Measurements from ENCODE around the gene ATP13A4.

DNA sequence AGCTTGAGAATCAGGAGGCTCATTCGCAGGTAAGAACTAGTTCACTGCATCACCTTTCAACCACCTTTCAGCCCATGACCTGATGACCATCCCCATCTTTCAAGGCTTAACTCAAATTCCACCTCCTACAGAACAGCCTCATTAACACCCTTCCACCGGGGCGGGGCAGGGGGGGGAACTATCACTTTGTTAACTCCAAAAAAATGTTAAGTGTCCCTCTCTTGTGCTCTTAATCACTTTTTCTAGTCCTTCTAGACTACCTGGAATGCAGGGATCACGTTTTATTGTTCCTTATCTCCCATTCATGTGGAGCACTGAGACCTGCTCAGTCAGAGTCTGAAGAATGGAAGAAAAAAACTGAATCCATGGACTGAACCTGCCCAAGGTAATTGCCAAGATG lies 51.8 kb downstream of the ATP13A4 start:
- TF ChIP-seq, protein P1, sequence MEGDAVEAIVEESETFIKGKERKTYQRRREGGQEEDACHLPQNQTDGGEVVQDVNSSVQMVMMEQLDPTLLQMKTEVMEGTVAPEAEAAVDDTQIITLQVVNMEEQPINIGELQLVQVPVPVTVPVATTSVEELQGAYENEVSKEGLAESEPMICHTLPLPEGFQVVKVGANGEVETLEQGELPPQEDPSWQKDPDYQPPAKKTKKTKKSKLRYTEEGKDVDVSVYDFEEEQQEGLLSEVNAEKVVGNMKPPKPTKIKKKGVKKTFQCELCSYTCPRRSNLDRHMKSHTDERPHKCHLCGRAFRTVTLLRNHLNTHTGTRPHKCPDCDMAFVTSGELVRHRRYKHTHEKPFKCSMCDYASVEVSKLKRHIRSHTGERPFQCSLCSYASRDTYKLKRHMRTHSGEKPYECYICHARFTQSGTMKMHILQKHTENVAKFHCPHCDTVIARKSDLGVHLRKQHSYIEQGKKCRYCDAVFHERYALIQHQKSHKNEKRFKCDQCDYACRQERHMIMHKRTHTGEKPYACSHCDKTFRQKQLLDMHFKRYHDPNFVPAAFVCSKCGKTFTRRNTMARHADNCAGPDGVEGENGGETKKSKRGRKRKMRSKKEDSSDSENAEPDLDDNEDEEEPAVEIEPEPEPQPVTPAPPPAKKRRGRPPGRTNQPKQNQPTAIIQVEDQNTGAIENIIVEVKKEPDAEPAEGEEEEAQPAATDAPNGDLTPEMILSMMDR (IDR thresholded peaks at IDR 0.05), result no peak
- TF ChIP-seq POLR2A (IDR thresholded peaks at IDR 0.05), result no peak
